HepG2 (cell line): ENCODE results near the gene DST. TPM values are rescaled to one million over a fixed set of nuclear protein-coding genes. Genes with fewer than 3 reads are reported as not detected.

Experiments
- ATAC-seq: fragments of 200-7000 bp; cut with Tn5 transposase; 3 replicates; pipeline ENCODE4 v1.9.1; 2020; ENCODE audit warnings: mild to moderate bottlenecking, moderate library complexity
- BruUV-seq: library from RNA; stranded (reverse); fragments of 400-500 nt; replicated peaks from 2 replicates; lab custom pipeline; 2021; lab: Mats Ljungman, UMichigan
- CTCF ChIA-PET: fragments of 300-600 bp; formaldehyde crosslinking; extraction: SDS; loops from one replicate; lab custom pipeline; 2021; ENCODE audit warnings: low total read pairs, inconsistent platforms, low intra/inter-chr PET ratio; lab: Yijun Ruan, JAX
- POLR2A ChIA-PET: fragments of 350-600 bp; sonication (Branson Sonifier 250); formaldehyde crosslinking; loops from one replicate; lab custom pipeline; 2020; ENCODE audit warnings: antibody characterized with exemption, inconsistent platforms; lab: Yijun Ruan, JAX
- DNase-seq: peaks from one replicate; pipeline ENCODE4 v3.0.0-alpha.2; 2015; ENCODE audit warnings: low spot score
- FAIRE-seq: peaks from 3 replicates; lab custom pipeline; 2011; peaks lifted over from hg19 to GRCh38; lab: Jason Lieb, UNC
- H2AFZ ChIP-seq: one replicate; pipeline ENCODE4 v1.6.1; 2011; ENCODE audit warnings: low read length, inconsistent platforms
- H3K27ac ChIP-seq: fragments of 300-600 bp; 3 replicates; pipeline ENCODE4 v1.8.0; 2011; ENCODE audit warnings: mixed run types, mild to moderate bottlenecking, mixed read lengths, low read length, inconsistent platforms; ENCODE audit not compliant: insufficient read depth; ENCODE audit errors: extremely low read length
- H3K27me3 ChIP-seq, 2 experiments: fragments of 200-600 bp in 1 of 2; 2 replicates in 1 of 2; 3 replicates in 1 of 2; pipeline versions ENCODE4 v1.6.0 to v1.8.0; 2011; ENCODE audit warnings: low read length in 2 of 2, mild to moderate bottlenecking in 2 of 2, moderate library complexity in 2 of 2, inconsistent platforms in 1 of 2; ENCODE audit not compliant: insufficient read depth in 2 of 2, control insufficient read depth in 1 of 2
- H3K36me3 ChIP-seq, 2 experiments: fragments of 200-600 bp in 1 of 2; replicated peaks in 1 of 2; 2 replicates in 1 of 2; 3 replicates in 1 of 2; pipeline versions ENCODE4 v1.5.1 to v1.8.0; 2011; ENCODE audit warnings: low read length in 2 of 2, inconsistent platforms in 1 of 2; ENCODE audit not compliant: insufficient read depth in 2 of 2, control insufficient read depth in 1 of 2
- H3K4me1 ChIP-seq: 2 replicates; pipeline ENCODE4 v1.5.1; 2012; ENCODE audit warnings: low read length, inconsistent platforms; ENCODE audit not compliant: insufficient read depth
- H3K4me2 ChIP-seq: 2 replicates; pipeline ENCODE4 v1.6.0; 2011; ENCODE audit warnings: low read depth, low read length, inconsistent platforms
- H3K4me3 ChIP-seq, 3 experiments: fragments of 200-600 bp in 1 of 3; sonication (generic), shearing (Covaris generic) in 1 of 3; replicated peaks in 1 of 3; 2 replicates each; pipeline ENCODE4 v1.5.1; 2011 to 2016; ENCODE audit warnings: low read length in 3 of 3, inconsistent platforms in 2 of 3, low read depth in 2 of 3, mild to moderate bottlenecking in 2 of 3, control low read depth in 1 of 3, mixed read lengths in 1 of 3; ENCODE audit not compliant: insufficient read depth in 1 of 3
- H3K79me2 ChIP-seq: one replicate; pipeline ENCODE4 v1.6.1; 2011; ENCODE audit warnings: low read length, inconsistent platforms; ENCODE audit not compliant: insufficient read depth
- H3K9ac ChIP-seq: 2 replicates; pipeline ENCODE4 v1.6.0; 2011; ENCODE audit warnings: mild to moderate bottlenecking, low read depth, low read length, inconsistent platforms; ENCODE audit not compliant: insufficient read depth
- H3K9me3 ChIP-seq: 2 replicates; pipeline ENCODE4 v1.5.1; 2012; ENCODE audit warnings: mild to moderate bottlenecking, low read length
- H4K20me1 ChIP-seq: 2 replicates; pipeline ENCODE4 v1.6.0; 2011; ENCODE audit warnings: inconsistent platforms, mild to moderate bottlenecking, low read length, moderate library complexity; ENCODE audit not compliant: insufficient read depth
- ATF3 ChIP-seq: sonication (generic); formaldehyde crosslinking; IDR thresholded peaks from 2 replicates; pipeline ENCODE4 v1.4.0; 2020; ENCODE audit warnings: missing genetic modification reagents
- BHLHE40 ChIP-seq: IDR thresholded peaks from 2 replicates; pipeline ENCODE4 v1.6.1; 2011; ENCODE audit warnings: low read length, improper control_type of control experiment
- FOXJ3 ChIP-seq: sonication (generic); formaldehyde crosslinking; IDR thresholded peaks from 2 replicates; pipeline ENCODE4 v1.4.0; 2020; ENCODE audit warnings: missing genetic modification reagents, mild to moderate bottlenecking, borderline replicate concordance
- LRRFIP1 ChIP-seq: sonication (generic); formaldehyde crosslinking; conservative IDR thresholded peaks from 2 replicates; pipeline ENCODE4 v1.4.0; 2020; ENCODE audit warnings: missing genetic modification reagents
- MAFF ChIP-seq: IDR thresholded peaks from 2 replicates; pipeline ENCODE4 v1.6.1; 2011; ENCODE audit warnings: low read depth, low read length, improper control_type of control experiment
- MAFK ChIP-seq, 2 experiments: IDR thresholded peaks in 1 of 2; conservative IDR thresholded peaks in 1 of 2; 2 replicates each; pipeline ENCODE4 v1.6.1; 2011; ENCODE audit warnings: improper control_type of control experiment in 2 of 2, low read length in 2 of 2
- SNAI1 ChIP-seq: sonication (generic); formaldehyde crosslinking; IDR thresholded peaks from 2 replicates; pipeline ENCODE4 v1.5.0; 2020; ENCODE audit warnings: mild to moderate bottlenecking, missing genetic modification reagents, borderline replicate concordance
- STAT6 ChIP-seq: sonication (generic); formaldehyde crosslinking; IDR thresholded peaks from 2 replicates; pipeline ENCODE4 v1.4.0; 2020; ENCODE audit warnings: missing genetic modification reagents, mild to moderate bottlenecking, borderline replicate concordance
- ZNF264 ChIP-seq: sonication (generic); formaldehyde crosslinking; IDR thresholded peaks from 2 replicates; pipeline ENCODE4 v1.4.0; 2020; ENCODE audit warnings: missing genetic modification reagents
- WGBS: methylation state at CpG from one replicate; pipeline ENCODE4 v1.1.6; 2017; ENCODE audit warnings: low lambda C conversion rate; 5-methylcytosine and 5-hydroxymethylcytosine counted together
- in situ Hi-C: cut with HindIII; loops from 2 replicates; pipeline ENCODE4 v1.10.0; 2017; ENCODE audit warnings: low pct_unique_long_range_greater_than_20kb; ENCODE audit not compliant: extremely low pct_ligation_motif_present
- intact Hi-C: fragments of 100-400 bp; cut with micrococcal nuclease; formaldehyde crosslinking; loops from one replicate; pipeline ENCODE4 v1.10.0; 2022; ENCODE audit not compliant: unreplicated experiment
- polyA plus RNA-seq, 8 experiments: library from polyadenylated mRNA; depleted of rRNA in 3 of 8; stranded (reverse) in 7 of 8; unstranded in 1 of 8; fragments of >200 nt; fragmentation: Illumina TruSeq in 4 of 8; extraction: Trizol in 4 of 8; gene quantifications; 2 replicates each; pipeline versions ENCODE4 v1.2.1 to v1.2.3, GENCODE V29; 2011 to 2016; ENCODE audit warnings: low read depth in 4 of 8, missing spikeins in 1 of 8, mixed read lengths in 1 of 8; ENCODE audit not compliant: insufficient read depth in 1 of 8
- total RNA-seq, 5 experiments: library from RNA; depleted of rRNA; stranded (reverse); fragments of >200 nt; fragmentation: Illumina TruSeq; extraction: Trizol; gene quantifications; 2 replicates each; pipeline ENCODE4 v1.2.3, GENCODE V29; 2016; ENCODE audit warnings: low read depth in 1 of 5

The DST gene
- total and polyA plus RNA-seq, 2 of the 13 experiments (the other 11 are each of a cell fraction or from before 2014, with no cell fraction given) = 64.4 to 89.0 TPM

- TF ChIP-seq FOXJ3 (CRISPR knock-in tag) (no peak), STAT6 (CRISPR knock-in tag) (no peak), ZNF264 (no peak), MAFK (conservative IDR thresholded peaks at IDR 0.05 in 1 of 2, IDR thresholded peaks at IDR 0.05 in 1 of 2; ENCODE audit: low read length in 2 of 2) (peak in 1 of 2 experiments; percentile 3; a peak in 1 of 4 replicates)
- peaks cover 11 to 65% of the 10 kb centered on the region in 2 experiments for H3K36me3 ChIP-seq
- H3K4me2 ChIP-seq = no peak overlapping the region
- H3K27me3 ChIP-seq = no peaks in the 10 kb centered on the region
- intact Hi-C loops = no loop called here
- H3K4me3 ChIP-seq = no peak overlapping the region
- no TSS peak for BruUV-seq
- H3K9ac ChIP-seq = no peak overlapping the region
- POLR2A ChIA-PET = no interaction called here
- in situ Hi-C loops = no loop called here
- H2AFZ ChIP-seq = no peak overlapping the region
- no peak for ATAC-seq
- H3K27ac ChIP-seq = no peak overlapping the region
- CTCF ChIA-PET = no interaction called here
- H3K79me2 ChIP-seq = no peaks in the 10 kb centered on the region
- DNase-seq = no peak
- 91% methylated on average over 2 of the region's 2 CpGs for WGBS
- no peaks in the 10 kb centered on the region for H3K4me1 ChIP-seq
- H3K9me3 ChIP-seq = no peaks in the 10 kb centered on the region
- H4K20me1 ChIP-seq = no peaks in the 10 kb centered on the region
- no peak for FAIRE-seq
Measured at GRCh38 chr6:56490993-56491392, 151.7 kb downstream of the DST start.

- TF ChIP-seq SNAI1 (CRISPR knock-in tag) (no peak), ATF3 (CRISPR knock-in tag) (no peak), MAFK (conservative IDR thresholded peaks at IDR 0.05 in 1 of 2, IDR thresholded peaks at IDR 0.05 in 1 of 2; ENCODE audit: low read length in 2 of 2) (peak; percentile 57 to 73; a peak in 3 of 4 replicates), BHLHE40 (no peak), LRRFIP1 (CRISPR knock-in tag) (no peak), MAFF (peak; percentile 33; the same call in 1 of the 2 replicates)
- Histone ChIP-seq H2AFZ (no peak overlapping the region), H3K4me1 (no peaks in the 10 kb centered on the region), H3K27ac (no peak overlapping the region), H3K9ac (no peak overlapping the region), H4K20me1 (no peaks in the 10 kb centered on the region), H3K9me3 (no peaks in the 10 kb centered on the region), H3K79me2 (no peaks in the 10 kb centered on the region), H3K36me3 (peaks cover 11 to 61% of the 10 kb centered on the region in 2 experiments), H3K4me3 (no peak overlapping the region), H3K4me2 (no peak overlapping the region), H3K27me3 (no peaks in the 10 kb centered on the region)
- ATAC-seq = no peak
- no peak for DNase-seq
- CTCF ChIA-PET = no interaction called here
- no peak for FAIRE-seq
- no TSS peak for BruUV-seq
- POLR2A ChIA-PET = interaction anchor here (0.5 kb wide), 1 partner anchor 165 kb away, joined by 3 read pairs; no protein-coding TSS in a partner anchor
- in situ Hi-C loops = no loop called here
- intact Hi-C loops = no loop called here
Measured at GRCh38 chr6:56489559-56489958, 153.1 kb downstream of the DST start.
